GM21367 (cell line): ENCODE measurements around the gene ABR.

Source experiments
- ATAC-seq: cut with Tn5 transposase; IDR thresholded peaks from one replicate; pipeline ENCODE4 v1.9.1; 2021; ENCODE audit not compliant: unreplicated experiment

ABR gene

DNA sequence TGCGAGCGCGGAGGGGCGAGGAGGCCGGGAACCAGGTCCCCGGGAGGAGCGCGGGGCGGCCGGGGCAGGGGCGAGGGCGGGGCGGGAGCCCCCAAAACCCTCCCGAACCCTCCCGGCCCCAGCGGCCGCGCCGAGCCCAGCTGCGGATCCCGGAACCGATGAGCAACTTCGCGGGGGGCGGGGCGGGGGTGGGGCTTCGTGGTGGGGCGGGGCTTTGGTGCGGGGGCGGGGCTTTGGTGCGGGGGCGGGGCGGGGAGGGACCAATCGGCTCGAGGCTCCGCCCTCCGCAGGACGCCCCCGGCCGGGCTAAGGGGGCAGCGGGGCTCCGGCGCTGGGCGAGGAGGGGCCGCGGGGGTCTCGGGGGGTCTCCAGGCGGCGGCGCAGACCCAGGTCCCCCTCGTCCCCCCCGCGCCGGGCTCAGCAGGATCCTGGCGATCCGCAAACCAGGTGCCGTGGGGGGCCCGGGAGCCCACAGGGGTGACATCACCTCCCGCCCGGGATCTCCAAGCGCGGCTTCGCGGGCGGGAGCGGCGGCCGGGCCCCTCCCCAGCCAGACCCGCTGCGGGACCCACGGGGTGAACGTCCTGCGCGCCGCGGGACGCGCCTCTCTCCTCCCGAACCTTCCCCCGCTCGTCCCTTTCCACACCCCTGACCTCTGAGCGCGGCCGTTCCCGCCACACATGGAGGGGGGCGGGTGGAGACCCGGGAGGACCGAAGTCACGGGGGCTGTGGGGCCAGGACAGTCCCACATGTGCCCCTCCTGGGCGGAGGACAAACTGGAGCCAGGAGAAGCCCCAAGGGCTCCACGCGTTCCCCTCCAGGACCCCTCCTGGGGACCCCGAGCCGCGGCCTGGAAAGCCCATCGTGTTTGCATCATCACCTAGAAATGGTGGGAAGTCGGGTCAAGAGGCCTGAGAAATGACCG is at the start of gene ABR:
TSS of gene ABR (minus strand) at position 164 of the 925 bp plus-strand sequence. CDS start 254 bp downstream, outside the sequence.
- ATAC-seq: no peak

DNA sequence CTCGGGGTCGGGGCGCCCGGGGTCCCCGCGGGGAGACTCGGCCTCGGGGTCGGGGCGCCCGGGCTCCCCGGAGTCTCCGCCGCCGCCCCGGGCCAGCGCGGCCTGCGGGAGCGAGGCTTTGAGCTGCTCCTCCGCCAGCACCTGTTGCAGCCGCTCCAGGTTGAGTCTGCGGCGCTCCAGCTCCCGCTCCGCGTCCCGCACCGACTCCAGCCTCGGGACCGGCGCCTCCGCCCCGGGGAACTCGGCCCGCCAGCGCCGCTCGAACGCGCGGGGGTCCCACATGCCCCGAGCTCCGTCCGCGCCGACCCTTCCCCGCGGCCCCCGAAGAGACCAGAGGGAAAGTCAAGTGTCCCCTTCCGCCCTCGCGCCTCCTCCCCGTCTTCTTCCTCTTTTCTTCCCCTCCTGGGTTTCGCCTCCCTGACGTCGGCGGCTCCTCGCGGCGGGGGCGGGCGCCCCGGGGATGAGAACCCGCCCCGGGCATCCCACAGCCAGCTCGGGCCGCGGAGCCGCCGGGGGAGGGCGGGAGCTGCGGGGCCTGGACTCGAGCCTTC is 49.6 kb upstream of the ABR start:
- ATAC-seq: no peak

DNA sequence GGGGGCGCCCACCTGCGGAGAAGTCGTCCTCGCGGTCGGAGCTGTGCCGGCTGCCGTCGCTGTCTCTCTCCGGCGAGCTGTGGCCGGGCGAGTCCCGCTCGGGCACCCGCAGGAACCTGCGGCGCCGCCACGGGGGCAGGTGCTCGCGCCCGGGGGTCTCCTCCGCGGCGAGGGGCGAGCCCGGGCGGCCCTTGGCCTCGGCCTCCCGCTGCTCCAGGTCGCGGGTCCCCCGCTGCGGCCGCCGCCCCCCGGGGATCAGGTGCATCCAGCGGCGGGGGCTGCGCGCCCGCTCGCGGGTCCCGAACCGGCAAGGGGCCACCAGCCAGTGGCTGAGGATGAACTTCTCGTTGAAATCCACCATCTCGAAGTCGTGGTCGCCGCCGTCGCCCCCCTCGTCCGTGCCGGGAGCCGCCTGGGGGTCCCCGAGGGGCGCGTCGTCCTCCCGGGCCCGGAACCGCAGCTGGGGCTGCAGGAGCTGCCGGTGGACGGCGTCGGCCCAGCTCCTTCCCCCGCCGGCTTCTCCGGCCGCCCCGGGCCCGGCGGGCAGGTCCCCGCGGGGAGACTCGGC is 49.1 kb upstream of the ABR start:
- ATAC-seq: no peak

DNA sequence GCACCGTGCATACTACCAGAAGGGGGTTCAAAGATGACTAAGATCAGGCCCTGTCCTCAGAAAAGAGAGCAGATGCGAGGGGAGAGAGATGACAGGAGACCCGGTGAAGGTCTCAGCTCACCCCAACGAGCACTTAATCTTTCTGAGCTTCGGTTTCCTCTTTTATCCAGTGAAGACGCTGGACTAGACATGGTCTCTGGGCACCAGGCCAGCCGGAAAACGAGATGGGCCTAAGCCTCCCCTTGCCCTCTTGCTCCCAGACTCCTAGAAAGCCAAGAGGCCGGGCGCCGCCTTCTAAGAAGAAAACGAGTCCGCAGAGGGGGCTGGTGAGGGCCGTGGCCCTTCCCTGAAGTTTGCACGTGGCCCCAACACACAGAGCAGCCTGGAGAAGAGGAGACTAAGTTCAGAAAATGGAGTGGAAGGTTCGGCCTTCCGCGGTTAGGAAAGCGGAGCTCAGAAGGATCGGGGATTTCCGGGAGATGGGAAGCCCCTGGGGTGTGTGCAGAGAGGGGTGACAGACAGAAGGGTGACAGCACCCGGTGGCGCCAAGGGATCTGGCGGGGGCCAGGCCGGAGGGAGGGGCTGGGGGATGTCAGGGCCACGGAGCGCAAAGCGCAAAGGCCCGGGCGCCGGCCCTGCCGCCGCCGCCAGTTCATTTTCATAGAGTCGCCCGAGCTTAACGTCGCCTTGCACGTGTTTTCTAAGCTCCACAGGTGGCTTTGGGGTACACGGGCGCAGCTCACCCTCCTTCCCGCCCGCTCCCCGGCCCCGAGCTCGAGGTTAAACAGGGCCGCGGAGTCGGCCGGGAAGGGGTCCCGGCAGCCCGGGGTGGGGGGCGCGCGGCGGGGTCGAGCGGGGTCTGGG is 48.4 kb upstream of the ABR start:
- ATAC-seq: no peak

DNA sequence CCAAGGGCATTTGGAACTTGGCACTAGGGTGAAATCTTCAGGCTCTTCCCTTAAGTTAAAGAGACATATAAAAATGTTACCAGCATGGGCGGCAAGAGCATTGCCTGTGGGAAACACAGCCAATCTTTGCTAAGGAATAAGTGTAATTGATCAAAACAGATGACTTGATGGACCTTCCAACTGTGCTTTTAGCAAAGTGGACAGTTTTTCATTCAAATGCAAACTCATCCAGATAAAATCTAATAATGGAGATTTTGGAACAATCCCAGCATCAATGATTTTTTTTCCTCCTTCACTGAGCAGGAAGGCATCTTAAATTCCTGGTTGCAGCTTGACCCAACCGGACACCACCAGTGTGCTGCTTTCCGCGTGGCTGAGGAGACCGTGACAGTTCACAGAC is 47.6 kb upstream of the ABR start:
- ATAC-seq: no peak

DNA sequence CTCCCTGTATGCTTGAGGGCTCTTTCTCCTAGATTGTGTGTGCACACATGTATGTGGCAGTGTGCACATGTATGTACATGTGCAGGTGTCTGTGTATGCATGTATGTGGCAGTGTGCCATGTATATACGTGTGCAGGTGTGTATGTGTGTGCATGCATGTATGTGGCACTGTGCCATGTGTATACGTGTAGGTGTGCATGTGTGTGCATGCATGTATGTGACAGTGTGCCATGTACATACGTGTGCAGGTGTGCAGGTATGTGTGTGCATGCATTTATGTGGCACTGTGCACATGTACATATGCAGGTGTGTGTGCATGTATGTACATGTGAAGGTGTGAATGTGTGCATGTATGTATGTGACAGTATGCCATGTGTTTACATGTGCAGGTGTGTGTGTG is 46.5 kb upstream of the ABR start:
- ATAC-seq: no peak

DNA sequence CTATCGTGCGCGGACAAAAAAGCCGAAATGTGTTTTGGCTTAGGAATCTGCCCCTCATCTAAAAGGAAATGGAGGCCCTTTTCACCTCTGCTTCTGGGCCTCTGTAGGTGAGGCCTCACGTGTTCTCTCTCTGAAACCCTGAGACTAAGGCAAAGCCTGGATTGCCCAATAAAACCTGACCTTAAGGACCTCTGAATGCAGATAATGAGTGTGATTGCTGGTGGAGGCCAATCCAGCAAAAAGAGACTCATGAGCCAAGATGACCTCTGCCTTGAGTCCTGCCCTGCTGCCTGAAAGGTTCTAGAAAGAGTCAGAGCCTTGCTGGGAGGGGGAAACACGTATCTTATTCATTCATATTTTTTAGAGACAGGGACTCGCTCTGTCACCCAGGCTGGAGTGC is 44.5 kb upstream of the ABR start:
- no peak for ATAC-seq

DNA sequence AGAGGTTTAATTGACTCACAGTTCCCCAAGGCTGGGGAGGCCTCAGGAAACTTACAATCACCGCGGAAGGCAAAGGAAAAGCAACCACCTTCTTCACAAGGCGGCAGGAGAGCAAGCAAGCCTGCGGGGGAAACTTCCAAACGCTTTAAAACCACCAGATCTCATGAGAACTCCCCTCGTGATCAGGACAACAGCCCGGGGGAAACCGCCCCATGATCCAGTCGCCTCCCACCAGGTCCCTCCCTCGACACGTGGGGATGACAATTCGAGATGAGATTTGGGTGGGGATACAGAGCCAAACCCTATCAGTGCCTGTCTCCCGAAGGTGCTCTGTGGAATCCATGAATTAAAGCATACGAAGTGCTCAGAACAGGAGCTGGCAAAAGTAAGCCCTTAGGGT is 43.9 kb upstream of the ABR start:
- ATAC-seq: no peak

DNA sequence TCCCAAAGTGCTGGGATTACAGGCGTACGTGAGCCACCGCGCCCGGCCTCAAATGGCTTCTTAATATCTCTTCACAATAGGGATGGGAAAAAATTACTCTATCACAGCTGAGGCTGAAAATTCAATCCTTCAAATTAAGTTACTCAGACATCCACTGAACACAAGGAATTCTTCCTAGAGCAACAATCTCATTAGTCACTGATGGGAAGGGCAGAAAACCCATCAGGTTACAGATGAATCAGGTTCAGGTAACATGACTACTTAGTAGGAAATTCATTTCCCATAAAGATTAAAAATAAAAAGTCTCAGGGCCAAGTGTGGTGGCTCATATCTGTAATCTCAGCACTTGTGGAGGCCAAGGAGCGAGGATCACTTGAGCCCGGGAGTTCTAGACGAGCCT is 42.5 kb upstream of the ABR start:
- no peak for ATAC-seq

DNA sequence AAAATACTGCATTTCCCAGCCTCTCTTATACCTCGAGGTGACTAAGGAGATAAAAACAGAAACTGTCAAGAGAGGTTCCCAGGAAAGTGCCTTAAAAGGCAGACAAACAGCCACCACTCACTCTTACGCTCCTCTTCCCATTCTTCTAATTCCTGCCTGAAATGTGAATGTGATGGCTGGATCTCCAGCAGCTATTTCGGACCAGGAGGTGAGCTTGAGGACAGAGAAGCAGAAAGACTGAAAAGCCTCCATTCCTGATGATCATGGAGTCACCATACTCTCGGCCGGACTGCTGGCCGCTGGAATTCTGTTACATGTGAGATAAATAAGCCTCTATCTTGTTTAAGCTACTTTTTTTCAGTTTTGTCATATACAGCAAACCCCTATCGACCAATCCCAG is 41.4 kb upstream of the ABR start:
- ATAC-seq: no peak

DNA sequence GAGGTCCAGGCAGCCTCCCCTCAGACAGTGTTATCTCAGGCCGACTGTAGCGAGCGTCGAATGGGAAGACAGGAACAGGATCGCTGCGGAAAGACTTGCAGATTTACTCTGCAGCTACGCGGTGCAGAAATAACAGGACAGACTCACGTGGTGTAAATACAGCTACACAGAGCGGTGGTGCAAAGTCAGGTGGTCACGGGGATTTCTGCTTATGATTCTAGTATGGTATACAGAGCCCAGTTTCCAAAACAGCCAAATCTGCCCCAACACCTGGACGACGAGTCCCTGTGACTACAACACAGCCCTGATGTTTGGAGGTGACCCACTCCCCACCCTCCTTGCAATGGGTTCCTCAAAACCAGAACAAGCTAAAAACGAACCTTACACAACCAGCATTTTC is 40.6 kb upstream of the ABR start:
- ATAC-seq: no peak

DNA sequence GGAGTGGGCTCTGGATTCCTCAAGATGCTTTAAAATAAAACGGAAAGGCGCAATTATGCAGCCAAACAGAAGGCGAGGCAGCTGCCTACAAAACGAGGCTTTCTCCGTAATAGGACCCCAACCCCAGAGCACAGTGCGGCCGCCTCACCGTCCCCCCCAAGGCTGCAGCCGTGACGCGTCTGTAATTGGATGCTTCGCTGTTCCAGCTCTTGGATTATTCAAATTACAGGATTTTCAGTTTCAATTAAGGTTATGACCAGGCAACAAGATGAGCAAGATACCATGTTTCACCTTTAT is 37.3 kb upstream of the ABR start:
- ATAC-seq: no peak

DNA sequence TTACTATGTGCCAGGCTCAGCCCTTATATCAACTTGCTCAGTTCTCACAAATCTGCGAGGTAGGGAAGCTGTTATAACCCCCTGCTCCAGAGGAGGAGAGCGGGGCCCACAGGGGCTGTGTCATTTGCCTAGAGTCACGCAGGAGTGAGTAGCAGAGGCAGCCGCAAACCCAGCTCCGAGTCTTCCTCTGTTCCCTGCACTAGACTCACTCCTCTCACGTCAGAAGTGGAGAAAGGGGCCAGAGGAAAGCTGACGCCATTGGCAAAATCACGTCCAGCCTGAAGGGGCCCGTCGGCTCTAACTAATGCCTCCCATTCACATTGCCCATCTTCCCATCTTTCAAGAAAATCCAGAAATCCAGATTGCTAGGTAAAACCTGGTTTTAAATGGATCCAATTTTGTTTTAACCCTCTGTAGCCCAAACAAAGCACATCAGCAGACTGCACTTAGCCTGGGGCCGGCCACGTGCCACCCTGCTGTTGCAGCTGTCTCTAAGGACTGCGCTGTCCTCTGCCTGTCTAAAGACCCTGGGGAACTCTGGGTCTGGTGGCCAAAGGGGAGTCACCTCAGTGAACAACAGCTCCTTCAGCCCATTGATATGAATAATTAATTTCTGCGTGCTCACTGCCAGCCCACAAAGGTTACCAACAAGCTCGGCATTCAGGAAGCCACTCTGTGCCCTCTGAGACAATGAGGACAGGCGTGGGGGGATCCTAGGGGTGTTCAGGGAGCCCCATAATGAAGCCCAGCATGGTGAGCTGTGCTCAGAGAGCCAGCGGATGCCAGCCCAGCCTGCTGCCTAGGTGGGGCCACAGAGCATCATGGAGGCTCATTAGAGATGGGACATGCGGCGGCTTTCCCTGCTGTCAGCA is 36.7 kb upstream of the ABR start:
- ATAC-seq: no peak

DNA sequence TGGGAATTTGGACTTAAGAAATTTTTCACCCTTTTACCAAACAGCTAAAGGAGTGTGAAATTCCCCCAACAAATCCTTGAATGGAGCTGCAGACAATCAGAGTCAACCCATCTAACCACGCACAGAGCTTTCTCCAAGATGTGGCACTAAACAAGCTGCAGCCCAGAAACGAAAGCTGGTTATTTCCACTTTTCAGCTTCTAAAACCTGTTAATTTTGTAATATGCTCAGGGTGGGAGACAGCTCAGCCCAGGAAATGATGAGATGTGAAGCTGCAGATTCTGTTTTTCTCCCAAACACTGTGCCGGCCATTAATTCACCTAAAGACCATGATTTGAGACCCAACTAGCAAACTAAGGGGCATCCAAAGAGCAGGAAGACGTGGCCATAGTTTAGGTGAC is 33.2 kb upstream of the ABR start:
- no peak for ATAC-seq

DNA sequence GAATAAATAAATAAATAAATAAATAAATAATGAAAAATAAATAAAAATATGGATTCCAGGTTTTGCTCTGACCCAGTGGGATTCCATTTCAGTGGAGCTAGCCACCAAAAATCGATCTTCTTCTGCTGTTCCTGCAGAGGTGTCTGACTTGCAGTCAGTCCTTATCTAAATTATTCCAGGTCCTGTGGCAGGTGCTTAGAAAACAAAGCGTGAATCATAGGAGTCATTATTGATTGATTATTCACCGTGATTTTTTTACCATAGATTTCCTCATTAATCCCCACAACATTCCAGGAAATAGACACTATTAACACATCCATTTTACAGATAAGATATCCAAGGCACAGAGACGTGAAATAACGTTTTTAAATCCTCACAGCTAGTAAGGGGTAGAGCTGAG is 31.5 kb upstream of the ABR start:
- no peak for ATAC-seq

DNA sequence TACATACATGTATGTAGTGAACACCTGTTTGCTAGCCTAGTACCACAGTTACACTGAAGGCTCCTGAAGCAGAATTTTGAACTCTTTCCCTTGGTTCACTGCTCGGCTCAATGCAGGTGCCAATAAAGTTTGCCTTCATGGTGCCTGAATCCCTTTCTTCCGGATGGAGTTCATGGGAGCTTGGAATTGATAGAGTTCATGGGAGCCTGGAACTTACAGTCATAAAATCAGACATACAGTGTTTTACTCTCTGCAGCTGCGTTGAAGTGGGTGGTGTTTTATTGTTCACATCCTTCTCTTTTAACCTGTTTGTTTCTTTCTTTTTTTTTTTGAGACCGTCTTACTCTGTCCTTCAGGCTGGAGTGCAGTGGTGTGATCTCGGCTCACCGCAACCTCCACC is 29.2 kb upstream of the ABR start:
- ATAC-seq: no peak

DNA sequence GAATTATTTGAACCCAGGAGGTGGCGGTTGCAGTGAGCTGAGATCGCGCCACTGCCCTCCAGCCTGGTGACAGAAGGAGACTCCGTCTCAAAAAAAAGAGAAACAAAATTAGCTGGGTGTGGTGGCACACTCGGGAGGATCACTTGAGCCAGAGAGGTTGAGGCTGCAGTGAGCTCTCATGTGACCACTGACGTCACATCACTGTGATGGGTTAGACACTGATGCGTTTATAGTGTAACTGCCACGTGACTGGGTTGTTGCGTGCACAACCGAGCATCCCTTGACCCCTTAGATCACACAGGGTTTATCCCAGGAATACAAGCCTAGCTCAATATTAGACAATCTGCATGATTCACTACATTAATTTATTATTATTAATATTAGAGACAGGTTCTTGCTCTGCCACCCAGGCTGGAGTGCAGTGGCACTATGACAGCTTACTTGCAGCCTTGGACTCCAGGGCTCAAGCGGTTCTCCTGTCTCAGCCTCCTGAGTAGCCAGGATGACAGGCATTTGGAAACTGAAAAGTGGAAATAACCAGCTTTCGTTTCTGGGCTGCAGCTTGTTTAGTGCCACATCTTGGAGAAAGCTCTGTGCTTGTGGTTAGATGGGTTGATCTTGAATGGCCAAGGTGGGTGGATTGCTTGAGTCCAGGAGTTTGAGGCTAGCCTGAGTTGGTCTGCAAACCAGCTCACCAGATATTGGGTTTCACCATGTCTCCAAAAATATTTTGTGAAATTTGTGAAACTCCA is 26.4 kb upstream of the ABR start:
- ATAC-seq: no peak

DNA sequence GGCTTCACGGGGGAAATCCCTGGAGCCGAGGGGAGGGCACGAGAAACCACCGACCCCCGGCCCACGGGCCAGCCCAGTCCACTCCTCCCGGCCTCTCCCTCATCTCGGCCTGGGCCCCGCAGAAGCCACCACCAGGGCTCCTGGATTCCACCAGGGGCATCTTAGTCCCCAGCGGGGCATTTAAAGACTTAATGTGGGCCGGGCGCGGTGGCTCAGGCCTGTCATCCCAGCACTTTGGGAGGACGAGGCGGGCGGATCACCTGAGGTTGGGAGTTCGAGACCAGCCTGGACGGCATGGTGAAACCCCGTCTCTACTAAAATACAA is 24.1 kb upstream of the ABR start:
- no peak for ATAC-seq

DNA sequence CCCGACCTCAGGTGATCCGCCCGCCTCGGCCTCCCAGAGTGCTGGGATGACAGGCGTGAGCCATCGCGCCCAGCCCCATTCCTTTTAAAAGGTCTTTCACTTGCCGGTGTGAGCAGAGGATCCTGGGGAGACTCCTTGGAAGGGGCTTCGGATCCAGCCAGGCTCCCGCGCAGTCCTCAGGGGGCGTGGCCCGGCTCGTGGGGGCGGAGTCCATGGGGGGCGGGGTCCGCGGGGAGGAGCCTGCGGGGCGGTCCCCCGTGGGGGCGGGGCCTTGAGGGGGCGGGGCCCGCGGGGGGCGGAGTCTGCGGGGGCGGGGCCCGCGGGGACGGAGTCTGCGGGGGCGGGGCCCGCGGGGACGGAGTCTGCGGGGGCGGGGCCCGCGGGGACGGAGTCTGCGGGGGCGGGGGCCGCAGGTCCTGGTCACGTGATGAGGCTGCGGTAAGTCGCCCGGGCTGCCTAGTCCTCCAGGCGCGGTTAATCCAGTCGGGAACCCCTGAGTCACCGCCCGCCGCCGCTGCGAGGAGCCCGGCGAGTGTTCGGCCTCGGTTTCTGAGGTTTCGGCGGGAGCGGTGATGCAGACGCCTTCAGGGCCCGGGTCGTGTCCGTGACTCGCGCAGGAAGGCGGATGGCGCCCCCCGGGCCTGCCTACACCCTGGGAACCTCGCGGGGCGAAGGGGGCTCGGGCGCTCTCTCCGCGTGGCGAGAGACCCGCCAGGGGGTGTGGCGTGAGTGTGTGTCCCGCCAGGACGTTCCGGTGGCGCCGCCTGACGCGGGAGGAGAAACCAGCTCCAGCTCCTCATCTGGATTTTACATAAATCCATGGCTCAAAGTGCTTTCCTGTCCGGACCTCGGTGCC is 23.6 kb upstream of the ABR start:
- ATAC-seq: no peak
